HepG2 (cell line): ENCODE data around the gene IRF2. TPM values are rescaled to one million over a fixed set of nuclear protein-coding genes. Genes with fewer than 3 reads are reported as not detected.
A peak's percentile ranks its signal among the peaks of the same experiment; 100 is the strongest.

Source experiments
- CBFB ChIP-seq: sonication (generic); formaldehyde crosslinking; IDR thresholded peaks from 2 replicates; pipeline ENCODE4 v1.4.0; 2020; ENCODE audit warnings: missing genetic modification reagents
- ELF1 ChIP-seq: sonication (generic); formaldehyde crosslinking; IDR thresholded peaks from 2 replicates; pipeline ENCODE4 v1.4.0; 2020; ENCODE audit warnings: missing genetic modification reagents
- EP300 ChIP-seq, 3 experiments: sonication (generic) in 1 of 3; formaldehyde crosslinking in 1 of 3; IDR thresholded peaks; 2 replicates each; pipeline versions ENCODE4 v1.5.1 to v1.6.1; 2011 to 2020; ENCODE audit warnings: low read depth in 2 of 3, low read length in 2 of 3, borderline replicate concordance in 1 of 3, improper control_type of control experiment in 1 of 3, mild to moderate bottlenecking in 1 of 3, missing genetic modification reagents in 1 of 3, moderate library complexity in 1 of 3
- GLI4 ChIP-seq: sonication (generic); formaldehyde crosslinking; IDR thresholded peaks from 2 replicates; pipeline ENCODE4 v1.5.1; 2020; ENCODE audit warnings: missing genetic modification reagents, mild to moderate bottlenecking, moderate library complexity, borderline replicate concordance
- GTF2F1 ChIP-seq: fragments of 150-350 bp; IDR thresholded peaks from 2 replicates; pipeline ENCODE4 v1.6.1; 2014; ENCODE audit warnings: low read length
- HNRNPH1 ChIP-seq: fragments of 200-400 bp; formaldehyde crosslinking; optimal IDR thresholded peaks from 2 replicates; pipeline ENCODE3; 2017; ENCODE audit warnings: mild to moderate bottlenecking, low read depth, low read length
- HNRNPK ChIP-seq: fragments of 200-400 bp; formaldehyde crosslinking; IDR thresholded peaks from 2 replicates; pipeline ENCODE4 v1.6.1; 2018; ENCODE audit warnings: low read length, low read depth, moderate library complexity, mild to moderate bottlenecking; ENCODE audit not compliant: poor library complexity, severe bottlenecking
- IRF2 ChIP-seq: IDR thresholded peaks from 2 replicates; pipeline ENCODE4 v1.6.1; 2018; ENCODE audit warnings: missing genetic modification reagents, missing compliant biosample characterization
- KDM1A ChIP-seq: IDR thresholded peaks from 2 replicates; pipeline ENCODE4 v1.6.1; 2016; ENCODE audit warnings: missing compliant biosample characterization
- KLF9 ChIP-seq: IDR thresholded peaks from 2 replicates; pipeline ENCODE4 v1.6.1; 2016; ENCODE audit warnings: low read depth
- MNT ChIP-seq: fragments of 450-650 bp; IDR thresholded peaks from 2 replicates; pipeline ENCODE4 v1.6.1; 2016
- MXD3 ChIP-seq: IDR thresholded peaks from 2 replicates; pipeline ENCODE4 v1.6.1; 2016; ENCODE audit warnings: mild to moderate bottlenecking, missing biosample characterization, missing genetic modification reagents
- MYC ChIP-seq: sonication (generic); formaldehyde crosslinking; IDR thresholded peaks from 2 replicates; pipeline ENCODE4 v1.9.0; 2021; ENCODE audit warnings: missing genetic modification reagents, borderline replicate concordance
- NFIC ChIP-seq: IDR thresholded peaks from 2 replicates; pipeline ENCODE4 v1.6.1; 2012; ENCODE audit warnings: mild to moderate bottlenecking, low read length, inconsistent platforms
- NFYB ChIP-seq: sonication (generic); formaldehyde crosslinking; IDR thresholded peaks from 2 replicates; pipeline ENCODE4 v1.4.0; 2020; ENCODE audit warnings: missing genetic modification reagents
- PCBP2 ChIP-seq: fragments of 200-400 bp; formaldehyde crosslinking; optimal IDR thresholded peaks from 2 replicates; pipeline ENCODE3; 2018; ENCODE audit warnings: low read length, low read depth; ENCODE audit not compliant: poor library complexity, severe bottlenecking
- POLR2G ChIP-seq: fragments of 200-400 bp; formaldehyde crosslinking; IDR thresholded peaks from 2 replicates; pipeline ENCODE4 v1.6.1; 2018; ENCODE audit warnings: mild to moderate bottlenecking, low read depth, low read length, moderate library complexity
- TBL1XR1 ChIP-seq: fragments of 150-350 bp; IDR thresholded peaks from 2 replicates; pipeline ENCODE4 v1.6.1; 2014; ENCODE audit warnings: borderline replicate concordance, low read length; ENCODE audit not compliant: partially characterized antibody
- TBX3 ChIP-seq: fragments of 450-650 bp; IDR thresholded peaks from 2 replicates; pipeline ENCODE4 v1.6.1; 2017; ENCODE audit warnings: antibody characterized with exemption, mild to moderate bottlenecking, inconsistent platforms, borderline replicate concordance
- THRA ChIP-seq: sonication (generic); formaldehyde crosslinking; IDR thresholded peaks from 2 replicates; pipeline ENCODE4 v1.4.0; 2020; ENCODE audit warnings: missing genetic modification reagents, borderline replicate concordance
- ZBTB7A ChIP-seq: sonication (generic); formaldehyde crosslinking; IDR thresholded peaks from 2 replicates; pipeline ENCODE4 v1.8.0; 2022; ENCODE audit warnings: mild to moderate bottlenecking, missing genetic modification reagents
- ZFP37 ChIP-seq: sonication (generic); formaldehyde crosslinking; IDR thresholded peaks from 2 replicates; pipeline ENCODE4 v1.4.0; 2020; ENCODE audit warnings: missing genetic modification reagents, borderline replicate concordance
- ZNF598 ChIP-seq: sonication (generic); formaldehyde crosslinking; IDR thresholded peaks from 2 replicates; pipeline ENCODE4 v1.5.1; 2020; ENCODE audit warnings: mild to moderate bottlenecking, missing genetic modification reagents, borderline replicate concordance
- ZNF737 ChIP-seq: sonication (generic); formaldehyde crosslinking; IDR thresholded peaks from 2 replicates; pipeline ENCODE4 v1.5.0; 2020; ENCODE audit warnings: missing genetic modification reagents, mild to moderate bottlenecking, borderline replicate concordance
- ZSCAN30 ChIP-seq: sonication (generic); formaldehyde crosslinking; IDR thresholded peaks from 2 replicates; pipeline ENCODE4 v1.5.0; 2020; ENCODE audit warnings: mild to moderate bottlenecking, missing genetic modification reagents
- polyA plus RNA-seq, 8 experiments: library from polyadenylated mRNA; depleted of rRNA in 3 of 8; stranded (reverse) in 7 of 8; unstranded in 1 of 8; fragments of >200 nt; fragmentation: Illumina TruSeq in 4 of 8; extraction: Trizol in 4 of 8; gene quantifications; 2 replicates each; pipeline versions ENCODE4 v1.2.1 to v1.2.3, GENCODE V29; 2011 to 2016; ENCODE audit warnings: low read depth in 4 of 8, missing spikeins in 1 of 8, mixed read lengths in 1 of 8; ENCODE audit not compliant: insufficient read depth in 1 of 8
- total RNA-seq, 5 experiments: library from RNA; depleted of rRNA; stranded (reverse); fragments of >200 nt; fragmentation: Illumina TruSeq; extraction: Trizol; gene quantifications; 2 replicates each; pipeline ENCODE4 v1.2.3, GENCODE V29; 2016; ENCODE audit warnings: low read depth in 1 of 5

IRF2 gene
- total and polyA plus RNA-seq, 2 of the 13 experiments (the other 11 are each of a cell fraction or from before 2014, with no cell fraction given), result 15.5 to 28.8 TPM

GRCh38 chr4:184348311-184349233 lies 125.8 kb downstream of the IRF2 start (continued):
- TF ChIP-seq EP300 (IDR thresholded peaks at IDR 0.05; ENCODE audit: low read depth in 2 of 2, low read length in 2 of 2), result peak in 1 of 2 experiments; percentile 91; a peak in 3 of 4 replicates
- peak; percentile 78 for TF ChIP-seq EP300 (CRISPR knock-in tag; IDR thresholded peaks at IDR 0.05; ENCODE audit: borderline replicate concordance)
- TF ChIP-seq ELF1 (CRISPR knock-in tag), result peak; percentile 38; the same call in 1 of the 2 replicates
- TF ChIP-seq KDM1A (CRISPR knock-in tag), result 0 out of 2 replicates have a peak, but pooled peaks have one; percentile 16
- TF ChIP-seq THRA, result peak; percentile 57
- no peak for TF ChIP-seq PCBP2
- TF ChIP-seq ZSCAN30 (CRISPR knock-in tag), result peak; percentile 40; the same call in 1 of the 2 replicates
- TF ChIP-seq KLF9, result peak; percentile 59; the same call in 1 of the 2 replicates
- TF ChIP-seq CBFB (CRISPR knock-in tag), result peak; percentile 69; the same call in 1 of the 2 replicates
- no peak for TF ChIP-seq ZNF737 (CRISPR knock-in tag)
- no peak; the same call in 1 of the 2 replicates for TF ChIP-seq ZBTB7A (CRISPR knock-in tag)
- TF ChIP-seq MNT, result peak; percentile 51
- TF ChIP-seq MXD3 (CRISPR knock-in tag), result no peak
- TF ChIP-seq ZNF598 (CRISPR knock-in tag), result no peak
- peak; percentile 39 for TF ChIP-seq HNRNPK
- no peak for TF ChIP-seq HNRNPH1
- TF ChIP-seq MYC (CRISPR knock-in tag), result peak; percentile 59; the same call in 1 of the 2 replicates
- TF ChIP-seq ZFP37, result peak; percentile 9; the same call in 1 of the 2 replicates
- TF ChIP-seq GLI4 (CRISPR knock-in tag), result 0 out of 2 replicates have a peak, but pooled peaks have one; percentile 60
- TF ChIP-seq IRF2, result peak; percentile 87
- peak; percentile 12 for TF ChIP-seq TBL1XR1
- TF ChIP-seq NFIC, result peak; percentile 81; the same call in 1 of the 2 replicates
- TF ChIP-seq TBX3, result peak; percentile 69
- TF ChIP-seq GTF2F1, result 0 out of 2 replicates have a peak, but pooled peaks have one; percentile 19
- TF ChIP-seq NFYB (CRISPR knock-in tag), result no peak; the same call in 1 of the 2 replicates
- TF ChIP-seq POLR2G, result peak; percentile 91
